NT2/D1 (cell line): Measurements from ENCODE around the gene LCN9.
"Not testable (repeated sequence)": the region's sequence is repeated elsewhere in the genome, so short reads cannot be mapped to it uniquely, and the experiment has no call there.

Source experiments
- DNase-seq: peaks from one replicate; pipeline ENCODE4 v3.0.0-alpha.2; 2011; ENCODE audit warnings: low read depth, low spot score
- H3K27me3 ChIP-seq: 2 replicates; pipeline ENCODE4 v1.6.0; 2011; ENCODE audit warnings: mild to moderate bottlenecking; ENCODE audit not compliant: insufficient read length, insufficient read depth
- H3K36me3 ChIP-seq: 2 replicates; pipeline ENCODE4 v1.6.1; 2011; ENCODE audit warnings: mild to moderate bottlenecking, low read length, mixed read lengths; ENCODE audit not compliant: insufficient read depth, insufficient read length
- H3K4me1 ChIP-seq: 2 replicates; pipeline ENCODE4 v1.5.1; 2011; ENCODE audit not compliant: insufficient read depth, insufficient read length
- H3K4me3 ChIP-seq: 2 replicates; pipeline ENCODE4 v1.5.1; 2011; ENCODE audit warnings: low read depth; ENCODE audit not compliant: insufficient read length
- H3K9ac ChIP-seq: 2 replicates; pipeline ENCODE4 v1.6.0; 2011; ENCODE audit warnings: low read depth; ENCODE audit not compliant: insufficient read length
- H3K9me3 ChIP-seq: 2 replicates; pipeline ENCODE4 v1.5.1; 2011; ENCODE audit warnings: mild to moderate bottlenecking, low read length; ENCODE audit not compliant: insufficient read depth
- SUZ12 ChIP-seq: IDR thresholded peaks from 2 replicates; pipeline ENCODE4 v1.6.1; 2011; ENCODE audit not compliant: insufficient read length, insufficient read depth; ENCODE audit errors: extremely low read depth
- YY1 ChIP-seq: IDR thresholded peaks from 2 replicates; pipeline ENCODE4 v1.6.1; 2011; ENCODE audit not compliant: insufficient read length, insufficient read depth
- ZNF274 ChIP-seq: IDR thresholded peaks from 2 replicates; pipeline ENCODE4 v1.6.1; 2011; ENCODE audit warnings: mild to moderate bottlenecking, low read depth, low read length

Gene LCN9

GRCh38 chr9:135669616-135670285 is 6.6 kb downstream of the LCN9 start:
- DNase-seq, result no peak
- Histone ChIP-seq H3K4me1 (peaks cover 5% of the 10 kb centered on the region), H3K36me3 (no peaks in the 10 kb centered on the region), H3K4me3 (no peak overlapping the region), H3K9me3 (peaks cover 10% of the 10 kb centered on the region; the same call in 1 of the 2 replicates), H3K27me3 (no peaks in the 10 kb centered on the region), H3K9ac (no peak overlapping the region)
- no peak for TF ChIP-seq SUZ12
- TF ChIP-seq ZNF274, result no peak
- TF ChIP-seq YY1, result no peak

GRCh38 chr9:135670721-135671590 is 7.8 kb downstream of the LCN9 start:
- Histone ChIP-seq H3K27me3 (no peaks in the 10 kb centered on the region), H3K36me3 (no peaks in the 10 kb centered on the region), H3K9me3 (peaks cover 10% of the 10 kb centered on the region; the same call in 1 of the 2 replicates), H3K4me1 (peaks cover 5% of the 10 kb centered on the region), H3K9ac (peak overlapping the region; percentile 50), H3K4me3 (no peak overlapping the region)
- TF ChIP-seq SUZ12, result no peak
- no peak for DNase-seq

GRCh38 chr9:135671591-135672041 is 8.5 kb downstream of the LCN9 start:
- Histone ChIP-seq H3K27me3 (no peaks in the 10 kb centered on the region), H3K9ac (peak overlapping the region; percentile 50), H3K4me3 (no peak overlapping the region), H3K4me1 (peaks cover 5% of the 10 kb centered on the region), H3K9me3 (peaks cover 10% of the 10 kb centered on the region; the same call in 1 of the 2 replicates), H3K36me3 (no peaks in the 10 kb centered on the region)
- TF ChIP-seq YY1 (no peak), SUZ12 (no peak), ZNF274 (no peak)
- peak; percentile 20 for DNase-seq

GRCh38 chr9:135672786-135673185 is 9.7 kb downstream of the LCN9 start:
- H3K9me3 ChIP-seq, result peaks cover 10% of the 10 kb centered on the region; the same call in 1 of the 2 replicates
- H3K4me3 ChIP-seq, DNase-seq, H3K36me3 ChIP-seq, H3K9ac ChIP-seq, H3K4me1 ChIP-seq, H3K27me3 ChIP-seq: not testable (repeated sequence)

- no peak for TF ChIP-seq YY1
- TF ChIP-seq ZNF274, result no peak
- TF ChIP-seq SUZ12, result no peak
- DNase-seq, result no peak
- H3K4me1 ChIP-seq, result peaks cover 5% of the 10 kb centered on the region
- H3K27me3 ChIP-seq, result no peaks in the 10 kb centered on the region
- H3K4me3 ChIP-seq, result no peak overlapping the region
- H3K9ac ChIP-seq, result no peak overlapping the region
- peaks cover 10% of the 10 kb centered on the region; the same call in 1 of the 2 replicates for H3K9me3 ChIP-seq
- no peaks in the 10 kb centered on the region for H3K36me3 ChIP-seq
Observed at GRCh38 chr9:135673941-135674340, 10.8 kb downstream of the LCN9 start.

GRCh38 chr9:135674977-135675376 is 11.9 kb downstream of the LCN9 start:
- Histone ChIP-seq H3K9ac (no peak overlapping the region), H3K4me3 (no peak overlapping the region), H3K36me3 (no peaks in the 10 kb centered on the region), H3K4me1 (peaks cover 5% of the 10 kb centered on the region), H3K27me3 (no peaks in the 10 kb centered on the region), H3K9me3 (0 out of 2 replicates have a peak, but pooled peaks cover 1% of the 10 kb centered on the region)
- no peak for DNase-seq
- no peak for TF ChIP-seq YY1
- TF ChIP-seq SUZ12, result no peak
- no peak for TF ChIP-seq ZNF274

- Histone ChIP-seq H3K9ac (no peak overlapping the region), H3K27me3 (no peaks in the 10 kb centered on the region), H3K9me3 (no peaks in the 10 kb centered on the region), H3K4me3 (no peak overlapping the region), H3K4me1 (peaks cover 5% of the 10 kb centered on the region), H3K36me3 (no peaks in the 10 kb centered on the region)
- TF ChIP-seq ZNF274 (no peak), SUZ12 (no peak), YY1 (no peak)
- DNase-seq, result no peak
Observed at GRCh38 chr9:135676891-135677290, 13.8 kb downstream of the LCN9 start.
